Measurements from ENCODE around the gene DYNC1I1. TPM values are rescaled to one million over a fixed set of nuclear protein-coding genes. Genes with fewer than 3 reads are reported as not detected.

DYNC1I1 gene
- total RNA-seq, 1 donor from 2014 or later: 1.6 TPM

DNA sequence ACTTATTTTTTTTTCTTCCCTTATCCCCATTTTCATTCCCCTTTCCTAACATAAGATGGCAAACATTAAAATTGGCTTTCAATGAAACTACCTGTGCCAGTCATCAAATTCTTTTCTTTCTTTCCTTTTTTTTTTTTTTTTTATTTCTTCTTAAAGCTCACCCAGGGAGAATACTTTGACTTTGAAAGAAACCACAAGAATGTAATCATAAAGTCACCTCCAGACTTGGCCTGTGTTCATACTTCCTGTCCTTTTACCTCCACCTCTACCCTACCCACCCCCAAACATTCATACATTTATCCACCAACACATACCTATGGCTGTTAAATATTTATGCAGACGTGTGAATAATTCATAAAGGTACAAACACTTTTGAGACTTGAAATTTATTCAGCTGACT lies 295.0 kb downstream of the DYNC1I1 start:
- H3K36me3 Mint-ChIP-seq (ENCODE audit: insufficient read depth): no peaks in the 10 kb centered on the region
- TF ChIP-seq, protein P1, sequence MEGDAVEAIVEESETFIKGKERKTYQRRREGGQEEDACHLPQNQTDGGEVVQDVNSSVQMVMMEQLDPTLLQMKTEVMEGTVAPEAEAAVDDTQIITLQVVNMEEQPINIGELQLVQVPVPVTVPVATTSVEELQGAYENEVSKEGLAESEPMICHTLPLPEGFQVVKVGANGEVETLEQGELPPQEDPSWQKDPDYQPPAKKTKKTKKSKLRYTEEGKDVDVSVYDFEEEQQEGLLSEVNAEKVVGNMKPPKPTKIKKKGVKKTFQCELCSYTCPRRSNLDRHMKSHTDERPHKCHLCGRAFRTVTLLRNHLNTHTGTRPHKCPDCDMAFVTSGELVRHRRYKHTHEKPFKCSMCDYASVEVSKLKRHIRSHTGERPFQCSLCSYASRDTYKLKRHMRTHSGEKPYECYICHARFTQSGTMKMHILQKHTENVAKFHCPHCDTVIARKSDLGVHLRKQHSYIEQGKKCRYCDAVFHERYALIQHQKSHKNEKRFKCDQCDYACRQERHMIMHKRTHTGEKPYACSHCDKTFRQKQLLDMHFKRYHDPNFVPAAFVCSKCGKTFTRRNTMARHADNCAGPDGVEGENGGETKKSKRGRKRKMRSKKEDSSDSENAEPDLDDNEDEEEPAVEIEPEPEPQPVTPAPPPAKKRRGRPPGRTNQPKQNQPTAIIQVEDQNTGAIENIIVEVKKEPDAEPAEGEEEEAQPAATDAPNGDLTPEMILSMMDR (IDR thresholded peaks at IDR 0.05; ENCODE audit: unreplicated experiment): no peak
- no peak overlapping the region for H3K27ac Mint-ChIP-seq
- peaks cover 14% of the 10 kb centered on the region for H3K27me3 Mint-ChIP-seq
- no peaks in the 10 kb centered on the region for H3K9me3 Mint-ChIP-seq (ENCODE audit: low read depth)
- H3K4me1 Mint-ChIP-seq (ENCODE audit: low read depth): peaks cover 23% of the 10 kb centered on the region
- H3K4me3 Mint-ChIP-seq (ENCODE audit: low read depth): no peak overlapping the region
- no peak for DNase-seq (ENCODE audit: low spot score, unreplicated experiment)

DNA sequence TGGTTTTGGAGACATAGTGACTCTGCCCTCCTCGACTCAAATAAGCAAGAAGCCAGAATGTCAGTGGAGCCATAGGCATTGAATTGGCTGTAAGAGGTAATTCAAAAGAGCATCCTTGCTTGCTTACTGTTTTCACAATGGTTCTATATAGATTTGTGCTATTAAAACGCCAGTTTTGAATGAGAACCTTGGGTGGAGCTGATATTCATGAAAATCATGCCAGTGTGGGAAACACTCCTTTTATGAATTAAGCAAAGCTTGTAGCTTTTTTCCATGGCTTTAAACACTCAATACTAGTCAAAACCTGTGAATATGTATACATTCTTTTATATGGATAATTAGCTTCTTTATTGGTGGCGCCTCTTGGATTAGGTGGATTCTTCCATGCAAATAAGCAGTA lies 297.0 kb downstream of the DYNC1I1 start:
- no peaks in the 10 kb centered on the region for H3K36me3 Mint-ChIP-seq (ENCODE audit: insufficient read depth)
- H3K4me1 Mint-ChIP-seq (ENCODE audit: low read depth): peaks cover 25% of the 10 kb centered on the region
- no peaks in the 10 kb centered on the region for H3K9me3 Mint-ChIP-seq (ENCODE audit: low read depth)
- peaks cover 11% of the 10 kb centered on the region for H3K27me3 Mint-ChIP-seq
- H3K27ac Mint-ChIP-seq: no peak overlapping the region
- H3K4me3 Mint-ChIP-seq (ENCODE audit: low read depth): no peak overlapping the region
- TF ChIP-seq, protein P1 (IDR thresholded peaks at IDR 0.05; ENCODE audit: unreplicated experiment): no peak
- DNase-seq (ENCODE audit: low spot score, unreplicated experiment): no peak

DNA sequence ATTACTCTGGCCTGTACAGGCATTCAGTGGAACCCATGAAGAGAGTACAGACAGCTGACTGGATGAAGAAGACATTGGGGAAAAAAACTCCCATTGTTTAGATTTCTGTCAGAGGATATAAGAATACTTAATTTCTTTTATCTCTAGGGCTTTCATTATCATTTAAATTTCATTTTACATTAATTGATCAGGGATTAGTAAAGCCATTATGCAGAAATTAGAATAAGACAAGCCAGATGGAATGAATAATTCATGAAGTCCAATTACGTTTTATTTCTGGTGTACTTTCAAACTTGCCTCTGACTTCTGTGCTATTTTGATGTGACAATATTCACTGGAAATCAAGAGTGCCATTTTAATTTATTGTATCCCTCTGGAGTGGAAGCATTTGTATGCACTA lies 302.5 kb downstream of the DYNC1I1 start:
- H3K27ac Mint-ChIP-seq: no peak overlapping the region
- peak overlapping the region; percentile 87 for H3K4me3 Mint-ChIP-seq (ENCODE audit: low read depth)
- H3K36me3 Mint-ChIP-seq (ENCODE audit: insufficient read depth): no peaks in the 10 kb centered on the region
- peaks cover 17% of the 10 kb centered on the region for H3K27me3 Mint-ChIP-seq
- no peak for DNase-seq (ENCODE audit: low spot score, unreplicated experiment)
- TF ChIP-seq, protein P1 (IDR thresholded peaks at IDR 0.05; ENCODE audit: unreplicated experiment): no peak
- H3K4me1 Mint-ChIP-seq (ENCODE audit: low read depth): peaks cover 8% of the 10 kb centered on the region
- no peaks in the 10 kb centered on the region for H3K9me3 Mint-ChIP-seq (ENCODE audit: low read depth)

DNA sequence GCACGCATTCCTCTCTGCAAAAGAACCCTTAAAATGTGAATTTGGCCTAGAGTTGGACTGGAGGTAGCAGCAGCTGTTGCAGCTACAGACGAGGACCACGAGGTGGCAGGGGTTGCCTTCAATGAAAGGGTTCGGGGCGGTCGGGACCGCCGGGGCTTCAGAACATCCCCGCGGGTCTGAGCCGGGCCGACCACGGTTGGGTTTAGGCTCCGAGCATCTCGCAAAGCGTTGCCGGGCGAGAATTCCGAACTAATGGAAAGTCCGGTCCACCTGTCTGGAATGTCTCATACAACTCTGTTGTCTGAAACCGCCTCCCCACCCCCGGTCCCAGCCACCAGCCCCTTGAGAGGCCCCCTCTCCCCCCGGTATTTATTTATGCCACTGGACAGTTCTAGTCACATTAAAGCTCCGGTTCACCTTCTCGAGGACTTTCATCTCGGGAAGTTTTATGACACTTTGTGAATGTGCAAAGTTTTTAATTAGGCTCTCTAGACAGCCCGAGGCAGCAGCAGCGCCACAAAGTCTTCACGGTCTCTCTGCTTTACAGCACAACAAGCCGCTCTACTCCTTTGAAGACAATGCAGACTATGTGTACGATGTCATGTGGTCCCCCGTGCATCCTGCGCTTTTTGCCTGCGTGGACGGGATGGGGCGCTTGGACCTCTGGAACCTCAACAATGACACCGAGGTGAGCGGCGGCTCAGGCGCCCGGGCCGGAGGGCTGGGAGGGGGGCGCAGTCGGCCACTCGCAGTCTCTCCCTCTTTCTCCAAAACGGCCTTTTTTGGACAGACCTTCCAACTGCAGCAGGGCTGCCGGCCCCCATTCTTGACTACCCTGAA lies 303.4 kb downstream of the DYNC1I1 start:
- Mint-ChIP-seq H3K36me3 (ENCODE audit: insufficient read depth) (no peaks in the 10 kb centered on the region), H3K9me3 (ENCODE audit: low read depth) (no peaks in the 10 kb centered on the region), H3K27me3 (peaks cover 17% of the 10 kb centered on the region), H3K27ac (no peak overlapping the region), H3K4me3 (ENCODE audit: low read depth) (peak overlapping the region; percentile 87), H3K4me1 (ENCODE audit: low read depth) (peaks cover 8% of the 10 kb centered on the region)
- TF ChIP-seq, protein P1 (IDR thresholded peaks at IDR 0.05; ENCODE audit: unreplicated experiment): peak; percentile 86
- peak; percentile 46 for DNase-seq (ENCODE audit: low spot score, unreplicated experiment)

DNA sequence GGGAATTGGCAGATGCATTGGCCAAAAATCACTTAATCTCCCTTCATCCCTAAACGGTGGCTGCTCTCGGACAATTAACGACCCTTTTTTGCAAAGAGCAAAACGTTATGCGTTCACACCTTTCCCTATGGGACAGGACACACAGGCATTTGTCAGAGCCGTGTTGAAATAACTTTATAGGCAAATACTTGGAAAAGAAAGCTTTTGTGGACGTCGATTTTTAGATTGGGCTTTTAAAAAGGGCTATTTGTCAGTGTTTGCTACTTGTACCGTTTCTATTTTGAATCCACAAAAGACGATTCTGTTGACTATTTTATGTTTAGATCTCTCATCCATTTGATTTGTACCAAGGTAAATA lies 304.0 kb downstream of the DYNC1I1 start:
- TF ChIP-seq, protein P1 (IDR thresholded peaks at IDR 0.05; ENCODE audit: unreplicated experiment): no peak
- no peak overlapping the region for H3K27ac Mint-ChIP-seq
- DNase-seq (ENCODE audit: low spot score, unreplicated experiment): no peak
- H3K4me3 Mint-ChIP-seq (ENCODE audit: low read depth): peak overlapping the region; percentile 87
- H3K9me3 Mint-ChIP-seq (ENCODE audit: low read depth): no peaks in the 10 kb centered on the region
- H3K4me1 Mint-ChIP-seq (ENCODE audit: low read depth): peaks cover 8% of the 10 kb centered on the region
- H3K27me3 Mint-ChIP-seq: peaks cover 15% of the 10 kb centered on the region
- no peaks in the 10 kb centered on the region for H3K36me3 Mint-ChIP-seq (ENCODE audit: insufficient read depth)
